HG03139 (cell line): ENCODE measurements around the gene TASL.
"Not testable (repeated sequence)": the region's sequence is repeated elsewhere in the genome, so short reads cannot be mapped to it uniquely, and the experiment has no call there.

ENCODE experiments used
- ATAC-seq: cut with Tn5 transposase; IDR thresholded peaks from one replicate; pipeline ENCODE4 v1.9.1; 2021; ENCODE audit not compliant: unreplicated experiment

The TASL gene

DNA sequence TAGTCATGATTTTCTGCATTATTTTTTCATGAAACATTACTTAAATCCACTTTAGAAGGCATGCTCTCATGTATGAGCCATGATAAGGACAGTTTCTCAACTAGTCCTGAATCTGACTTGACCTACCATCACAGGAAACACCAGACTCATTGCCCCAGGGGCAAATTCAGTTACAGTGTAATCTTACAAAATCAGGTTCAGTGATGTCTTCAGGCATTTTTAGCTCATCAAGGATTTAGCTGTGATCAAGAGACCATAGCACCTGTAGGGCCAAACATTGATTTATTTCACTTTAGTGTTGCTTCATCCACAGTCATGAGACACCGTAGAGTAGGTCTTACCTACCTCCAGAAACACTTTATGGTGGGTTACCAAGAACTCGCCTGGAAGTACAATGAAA, 3.1 kb upstream of the TASL start:
- no peak for ATAC-seq

DNA sequence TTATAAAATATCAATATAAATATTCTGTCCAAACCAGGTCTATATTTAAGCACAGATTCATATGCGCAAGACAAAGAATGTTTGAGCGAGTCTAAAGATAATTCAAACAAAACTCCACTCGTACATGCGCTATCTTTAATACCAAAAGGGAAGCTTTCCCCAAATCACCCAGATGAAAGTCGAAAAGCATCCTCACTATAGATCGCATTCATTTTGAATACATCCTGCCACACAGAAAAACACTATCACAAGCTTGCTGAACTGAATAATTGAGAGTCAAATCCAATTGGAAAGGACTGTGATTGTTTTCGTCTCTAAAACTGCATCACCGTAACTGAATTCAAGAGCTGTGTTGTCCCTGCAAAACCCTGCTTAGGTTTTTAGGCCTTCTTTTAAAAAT, 685 bp downstream of the TASL start:
- no peak for ATAC-seq

DNA sequence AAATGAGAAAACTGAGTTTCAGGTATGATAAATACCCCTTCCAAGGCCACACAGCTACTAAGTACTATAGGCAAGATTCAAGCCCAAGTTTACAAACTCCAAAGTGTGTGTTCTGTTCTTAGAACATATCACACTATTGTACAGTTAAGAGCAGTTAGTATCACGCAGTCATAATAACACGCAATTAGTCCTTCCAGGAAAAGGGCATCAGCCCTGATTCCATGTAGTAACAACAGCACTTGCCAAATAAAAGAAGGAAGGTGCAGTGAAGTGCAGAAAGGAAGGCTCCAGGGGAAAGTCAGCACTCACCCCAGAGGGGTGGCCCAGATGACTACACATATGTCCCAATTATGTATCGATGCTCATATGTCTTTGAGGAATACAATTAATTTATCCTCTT, 4.4 kb downstream of the TASL start:
- ATAC-seq: no peak

DNA sequence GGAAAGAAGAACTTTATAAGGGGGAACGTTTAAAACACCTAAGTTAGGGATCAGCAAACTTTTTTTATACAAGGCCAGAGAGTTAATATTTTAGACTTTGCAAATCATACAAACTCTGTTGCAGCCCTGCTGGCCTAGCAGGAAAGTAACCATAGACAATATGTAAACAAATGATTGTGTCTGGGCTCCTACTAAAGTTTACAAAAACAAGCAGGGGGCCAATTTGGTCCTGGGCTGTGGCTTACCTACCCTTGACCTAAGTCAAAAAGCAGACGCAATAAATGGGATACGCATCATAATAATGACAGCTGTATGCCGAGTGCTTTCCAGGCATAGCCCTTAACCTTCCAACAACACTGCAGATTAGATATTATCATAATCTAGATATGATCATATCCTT, 4.9 kb downstream of the TASL start:
- ATAC-seq: no peak

DNA sequence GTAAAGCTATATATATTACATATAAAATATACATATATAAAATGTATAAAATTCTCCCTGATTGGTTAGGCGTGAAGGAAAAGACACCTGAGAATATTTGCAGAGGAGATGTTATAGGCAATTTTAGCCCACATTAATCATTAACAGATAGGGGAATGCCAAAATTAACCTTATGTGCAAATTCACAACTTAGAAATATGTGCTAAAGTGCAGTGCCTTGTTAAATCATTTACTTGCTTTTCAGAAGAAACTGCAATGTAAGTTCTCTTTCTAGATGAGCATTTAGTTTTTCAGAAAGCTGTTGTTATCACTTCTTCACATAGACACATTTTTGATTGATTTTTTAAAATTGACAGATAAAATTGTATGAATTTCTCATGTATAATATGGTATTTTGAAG, 5.6 kb downstream of the TASL start:
- ATAC-seq: no peak

DNA sequence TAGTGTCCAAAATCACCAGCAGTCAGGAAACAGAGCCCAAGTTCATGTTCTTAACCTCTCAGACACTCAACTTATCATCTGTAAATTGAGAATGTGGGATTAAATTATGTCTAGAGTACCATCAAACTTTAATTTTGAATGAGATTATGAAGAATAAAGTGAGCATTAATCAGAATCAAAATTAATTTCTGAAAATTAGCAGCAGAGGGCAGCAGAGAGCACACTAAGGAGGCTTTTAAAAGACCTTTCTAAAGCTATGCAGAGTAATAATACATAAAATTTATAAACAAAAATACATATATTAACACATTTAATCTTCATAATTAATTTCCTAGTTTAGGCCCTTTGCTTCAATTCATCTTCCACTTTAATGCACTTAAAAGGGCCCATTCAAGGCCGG, 7.1 kb downstream of the TASL start:
- no peak for ATAC-seq

DNA sequence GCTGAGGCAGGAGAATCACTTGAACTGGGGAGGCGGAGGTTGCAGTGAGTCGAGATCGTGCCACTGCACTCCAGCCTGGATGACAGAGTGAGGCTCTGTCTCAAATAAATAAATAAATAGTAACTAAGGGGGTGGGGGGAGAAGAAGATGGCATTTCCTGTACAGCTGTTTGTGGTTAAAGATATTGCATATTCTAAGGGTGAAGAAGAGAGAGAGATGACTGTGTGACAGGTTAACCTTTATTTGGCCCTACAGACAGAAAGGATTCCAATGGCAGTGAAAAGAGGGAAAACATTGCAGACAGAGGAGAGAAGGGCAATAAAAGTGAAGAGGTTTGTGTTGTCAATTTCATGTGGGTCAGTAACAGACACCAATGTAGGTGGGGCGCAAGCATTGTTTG, 9.4 kb downstream of the TASL start:
- ATAC-seq: peak; percentile 53

DNA sequence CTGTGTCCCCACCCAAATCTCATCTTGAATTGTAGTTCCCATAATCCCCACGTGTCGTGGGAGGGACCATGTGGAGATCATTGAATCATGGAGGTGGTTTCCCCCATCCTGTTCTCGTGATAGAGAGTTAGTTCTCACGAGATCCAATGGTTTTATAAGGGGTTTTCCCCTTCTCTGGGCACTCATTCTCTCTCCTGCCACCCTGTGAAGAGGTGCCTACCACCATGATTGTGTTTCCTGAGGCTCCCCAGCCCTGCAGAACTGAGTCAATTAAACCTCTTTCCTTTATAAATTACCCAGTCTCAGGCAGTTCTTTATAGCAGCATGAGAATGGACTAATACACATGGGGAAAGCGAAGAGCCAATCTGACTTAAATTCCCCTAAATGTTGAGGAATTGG, 14.5 kb downstream of the TASL start:
- ATAC-seq: not testable (repeated sequence)

DNA sequence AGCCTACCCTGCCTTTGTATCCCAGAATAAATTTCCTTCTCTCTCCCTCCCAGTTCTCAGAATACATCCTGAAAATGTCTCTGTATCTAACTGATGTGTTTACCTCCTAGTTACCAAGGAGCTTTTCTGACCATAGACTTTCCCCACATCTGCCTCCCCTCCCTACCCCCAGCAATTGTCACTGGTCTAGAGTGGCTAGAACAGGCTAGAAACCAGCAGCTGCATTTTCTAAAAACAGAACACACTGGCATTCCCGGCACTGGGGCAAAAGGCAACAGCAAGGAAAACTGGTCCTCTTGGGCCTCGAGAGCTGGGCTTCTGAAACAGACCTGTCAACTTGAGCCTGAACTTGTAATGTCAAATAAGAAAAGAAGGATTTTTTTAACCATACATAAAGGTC, 16.4 kb downstream of the TASL start:
- ATAC-seq: no peak

DNA sequence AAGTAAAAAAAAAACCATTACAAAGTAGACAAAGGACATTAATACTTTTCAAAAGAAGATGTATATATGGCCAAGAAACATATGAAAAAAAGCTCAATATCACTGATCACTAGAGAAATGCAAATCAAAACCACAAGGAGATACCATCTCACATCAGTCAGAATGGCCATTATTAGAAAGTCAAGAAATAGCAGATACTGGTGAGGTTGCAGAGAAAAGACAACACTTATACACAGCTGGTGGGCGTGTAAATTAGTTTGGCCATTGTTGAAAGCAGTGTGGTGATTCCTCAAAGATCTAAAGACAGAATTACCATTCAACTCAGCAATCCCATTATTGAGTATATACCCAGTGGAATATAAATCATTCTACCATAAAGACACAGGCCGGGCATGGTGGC, 39.3 kb downstream of the TASL start:
- no peak for ATAC-seq

DNA sequence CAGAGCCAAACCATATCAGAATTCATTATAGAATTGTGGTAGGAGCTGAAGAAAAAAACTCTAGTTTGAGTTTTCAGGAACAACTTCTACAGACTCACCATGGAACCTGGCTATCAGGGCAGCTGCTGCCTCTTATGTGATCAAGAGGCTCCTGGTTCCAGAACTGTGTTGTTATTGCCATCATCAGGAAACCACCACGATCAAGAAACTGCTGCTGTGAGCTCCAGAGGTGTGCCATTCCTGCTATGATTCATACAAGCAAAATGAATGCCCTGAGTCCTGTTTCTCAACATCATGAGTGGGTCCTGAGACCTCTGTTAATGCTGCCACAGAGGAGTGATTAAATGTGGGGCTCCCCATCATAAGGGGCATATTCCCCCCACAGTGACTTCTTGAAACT, 43.7 kb downstream of the TASL start:
- ATAC-seq: no peak

DNA sequence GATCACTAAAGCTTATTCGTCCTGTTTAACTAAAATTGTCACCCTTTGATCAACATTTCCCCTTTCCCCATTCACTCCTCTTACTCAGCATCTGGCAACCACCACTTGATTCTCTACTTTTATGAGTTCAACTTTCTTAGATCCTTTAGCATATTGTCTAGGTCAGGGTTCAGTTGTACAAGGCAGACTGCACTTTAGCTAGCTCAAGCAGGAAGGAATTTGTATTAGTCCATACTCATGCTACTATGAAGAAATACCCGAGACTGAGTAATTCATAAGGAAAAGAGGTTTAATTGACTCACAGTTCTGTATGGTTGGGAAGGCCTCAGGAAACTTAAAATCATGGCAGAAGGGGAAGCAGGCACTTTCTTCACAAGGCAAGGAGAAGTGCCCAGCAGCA, 44.3 kb downstream of the TASL start:
- no peak for ATAC-seq

DNA sequence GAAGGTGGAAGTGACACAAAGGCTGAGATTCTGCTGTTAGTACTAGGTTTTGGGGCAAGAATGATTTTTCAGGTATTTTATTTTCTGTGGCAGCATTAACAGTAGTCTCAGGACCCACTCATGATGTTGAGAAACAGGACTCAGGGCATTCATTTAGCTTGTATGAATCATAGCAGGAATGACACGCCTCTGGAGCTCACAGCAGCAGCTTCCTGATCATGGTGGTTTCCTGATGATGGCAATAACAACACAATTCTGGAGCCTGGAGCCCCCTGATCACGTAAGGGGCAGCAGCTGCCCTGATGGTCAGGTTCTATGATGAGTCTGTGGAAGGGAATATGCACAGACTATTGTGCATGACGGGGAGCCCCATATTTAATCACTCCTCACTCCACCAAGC, 47.0 kb downstream of the TASL start:
- no peak for ATAC-seq

DNA sequence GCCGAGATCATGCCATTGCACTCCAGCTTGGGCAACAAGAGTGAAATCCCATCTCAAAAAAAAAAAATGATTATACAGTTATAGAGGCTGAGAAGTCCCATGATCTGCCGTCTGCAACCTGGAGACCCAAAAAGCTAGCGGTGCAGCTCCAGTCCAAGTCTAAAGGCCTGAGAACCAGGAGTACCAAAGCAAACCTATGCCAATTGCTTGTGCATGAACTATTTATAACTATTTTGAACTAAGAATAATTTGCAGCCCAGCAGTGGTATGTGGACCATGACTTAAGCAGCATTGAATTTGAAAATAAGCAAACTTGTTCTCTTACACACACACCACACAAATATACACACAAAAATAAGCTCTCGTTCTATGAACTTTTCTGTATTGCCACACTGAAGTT, 51.8 kb downstream of the TASL start:
- ATAC-seq: no peak

DNA sequence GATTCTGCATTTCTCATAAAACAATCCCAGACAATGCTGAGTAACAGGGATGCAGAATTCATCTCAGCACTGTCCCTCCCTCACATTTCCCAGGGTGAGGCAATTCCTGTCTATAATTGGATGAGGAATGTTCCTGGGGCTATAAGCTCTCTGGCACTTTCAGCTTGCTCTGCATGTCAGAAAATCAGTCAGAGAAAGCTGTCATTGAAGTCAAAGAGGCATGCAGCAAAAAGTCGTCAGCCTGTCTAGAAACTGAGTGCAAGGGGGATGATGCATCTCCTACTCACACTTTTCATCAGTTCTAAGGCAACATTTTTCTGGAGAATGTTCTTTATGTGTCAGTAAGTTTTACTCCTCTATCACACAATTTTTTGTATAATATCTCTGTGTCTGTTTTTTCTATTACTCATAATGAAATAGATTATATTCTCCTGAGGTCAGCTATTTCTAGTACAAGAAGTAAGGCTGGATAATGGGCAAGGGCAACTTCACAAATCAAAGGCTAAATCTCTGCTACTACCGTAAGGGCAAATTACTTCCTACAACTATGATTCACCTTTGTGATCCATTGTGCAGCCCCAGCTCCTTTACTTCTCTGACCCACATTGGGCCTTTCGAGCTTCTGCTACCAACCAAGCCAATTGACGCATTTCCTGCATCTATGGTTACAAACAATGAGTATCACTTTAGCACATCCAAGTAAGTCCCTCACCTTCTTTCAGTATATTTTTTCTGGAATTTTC, 56.0 kb downstream of the TASL start:
- no peak for ATAC-seq

DNA sequence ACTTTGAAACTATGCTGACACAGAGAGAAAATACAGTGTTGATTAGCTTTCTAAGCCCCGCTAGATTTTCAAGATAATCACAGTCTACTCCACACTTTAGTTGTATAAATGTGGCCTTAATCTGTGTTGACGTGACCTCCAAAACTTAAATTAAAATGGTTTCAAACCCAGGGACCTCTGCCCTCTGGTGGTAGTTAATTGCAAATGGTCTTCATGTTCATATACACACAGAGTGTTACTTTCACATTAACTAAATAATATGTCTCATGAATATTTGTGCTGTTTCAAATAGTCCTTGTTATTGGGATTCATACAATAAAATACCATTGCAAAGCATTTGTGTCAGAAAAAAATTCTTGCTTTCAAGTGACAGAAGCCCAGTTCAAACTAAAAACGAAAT, 64.3 kb downstream of the TASL start:
- no peak for ATAC-seq
